GM12872 (cell line): ENCODE data around the gene PLA2G2C.

Experiments
- CTCF ChIP-seq: IDR thresholded peaks from 3 replicates; pipeline ENCODE4 v1.5.1; 2011; ENCODE audit warnings: low read depth, mild to moderate bottlenecking, low read length, moderate library complexity; ENCODE audit not compliant: insufficient read depth

The PLA2G2C gene

GRCh38 chr1:20141466-20141865 is 44.9 kb downstream of the PLA2G2C start:
- no peak for TF ChIP-seq CTCF

GRCh38 chr1:20141001-20141400 is 45.3 kb downstream of the PLA2G2C start:
- no peak for TF ChIP-seq CTCF

- TF ChIP-seq CTCF, result no peak
Measured at GRCh38 chr1:20139776-20140612, 46.3 kb downstream of the PLA2G2C start.

GRCh38 chr1:20138961-20139550 is 47.3 kb downstream of the PLA2G2C start, which contains the start of gene PLA2G2F:
TSS of gene PLA2G2F (plus strand) at chr1:20139323. CDS start at chr1:20139428, 105 bp downstream.
- TF ChIP-seq CTCF, result no peak

GRCh38 chr1:20138346-20138745 is 48.0 kb downstream of the PLA2G2C start:
- no peak for TF ChIP-seq CTCF

GRCh38 chr1:20137604-20138003 is 48.7 kb downstream of the PLA2G2C start:
- no peak for TF ChIP-seq CTCF

GRCh38 chr1:20137055-20137454 is 49.3 kb downstream of the PLA2G2C start:
- TF ChIP-seq CTCF, result no peak
